ENCODE data around the gene ARHGAP28. TPM values are rescaled to one million over a fixed set of nuclear protein-coding genes. Genes with fewer than 3 reads are reported as not detected.

The ARHGAP28 gene
- total and polyA plus RNA-seq, 7 donors = 0.65 to 8.8 (median 3.0) TPM

DNA sequence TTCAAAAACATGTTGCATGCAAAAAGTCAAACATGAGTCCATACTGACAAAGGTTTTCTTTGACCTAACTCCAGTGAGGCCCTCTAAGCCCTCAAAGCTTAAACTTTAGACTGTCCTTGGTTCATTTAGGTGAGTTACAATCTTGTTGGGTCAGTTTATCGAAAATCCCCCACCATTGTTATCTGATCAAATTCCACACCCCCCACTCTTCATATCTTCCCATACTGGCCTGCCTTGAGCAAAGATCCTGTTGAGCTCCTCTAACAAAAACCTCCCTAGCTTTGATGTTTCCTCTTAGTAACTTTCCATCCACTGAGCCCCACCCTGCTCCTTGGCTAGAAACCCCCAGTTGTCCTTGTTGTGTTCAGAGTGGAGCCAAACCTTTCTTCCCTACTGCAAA, 193.7 kb downstream of the ARHGAP28 start:
- H3K4me1 ChIP-seq = no peaks in the 10 kb centered on the region
- H3K4me3 ChIP-seq = no peak overlapping the region
- TF ChIP-seq, protein P1, sequence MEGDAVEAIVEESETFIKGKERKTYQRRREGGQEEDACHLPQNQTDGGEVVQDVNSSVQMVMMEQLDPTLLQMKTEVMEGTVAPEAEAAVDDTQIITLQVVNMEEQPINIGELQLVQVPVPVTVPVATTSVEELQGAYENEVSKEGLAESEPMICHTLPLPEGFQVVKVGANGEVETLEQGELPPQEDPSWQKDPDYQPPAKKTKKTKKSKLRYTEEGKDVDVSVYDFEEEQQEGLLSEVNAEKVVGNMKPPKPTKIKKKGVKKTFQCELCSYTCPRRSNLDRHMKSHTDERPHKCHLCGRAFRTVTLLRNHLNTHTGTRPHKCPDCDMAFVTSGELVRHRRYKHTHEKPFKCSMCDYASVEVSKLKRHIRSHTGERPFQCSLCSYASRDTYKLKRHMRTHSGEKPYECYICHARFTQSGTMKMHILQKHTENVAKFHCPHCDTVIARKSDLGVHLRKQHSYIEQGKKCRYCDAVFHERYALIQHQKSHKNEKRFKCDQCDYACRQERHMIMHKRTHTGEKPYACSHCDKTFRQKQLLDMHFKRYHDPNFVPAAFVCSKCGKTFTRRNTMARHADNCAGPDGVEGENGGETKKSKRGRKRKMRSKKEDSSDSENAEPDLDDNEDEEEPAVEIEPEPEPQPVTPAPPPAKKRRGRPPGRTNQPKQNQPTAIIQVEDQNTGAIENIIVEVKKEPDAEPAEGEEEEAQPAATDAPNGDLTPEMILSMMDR (IDR thresholded peaks at IDR 0.05) = no peak
- intact Hi-C loops (cut with DNase I) = no loop called here
- no peak overlapping the region for H3K27ac ChIP-seq
- H3K36me3 ChIP-seq (ENCODE audit: insufficient read depth in 1 of 2, low read depth in 1 of 2) = no peaks in the 10 kb centered on the region
- WGBS, 3 donors = 94 to 100% (median 100%) methylated on average over 1 of the region's 1 CpG
- H3K9me3 ChIP-seq = no peaks in the 10 kb centered on the region
- ATAC-seq = no peak
- DNase-seq = no peak
- no peaks in the 10 kb centered on the region for H3K27me3 ChIP-seq (ENCODE audit: insufficient read depth in 3 of 3, low read length in 2 of 3)

DNA sequence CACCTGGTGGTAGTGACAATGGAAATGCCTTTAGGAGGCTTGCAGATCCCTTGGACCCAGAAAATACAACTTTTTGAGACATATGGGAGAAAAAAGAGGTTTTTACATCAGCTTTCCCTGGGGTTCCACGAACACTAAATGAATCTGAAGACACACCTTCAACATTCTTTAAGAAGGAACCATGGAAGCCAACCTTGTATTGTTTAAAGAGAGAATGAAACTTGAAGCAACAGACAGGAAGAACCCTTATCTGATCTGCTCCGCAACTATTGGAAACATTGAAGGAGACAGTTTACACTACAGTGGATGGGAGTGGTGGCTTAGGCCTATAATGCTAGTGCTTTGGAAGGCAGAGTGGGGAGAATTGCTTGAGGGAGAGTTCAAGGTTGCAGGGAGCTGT, 197.6 kb downstream of the ARHGAP28 start:
- Histone ChIP-seq H3K27me3 (ENCODE audit: insufficient read depth in 3 of 3, low read length in 2 of 3) (no peaks in the 10 kb centered on the region), H3K27ac (no peak overlapping the region), H3K9me3 (no peaks in the 10 kb centered on the region), H3K4me1 (no peaks in the 10 kb centered on the region), H3K36me3 (ENCODE audit: insufficient read depth in 1 of 2, low read depth in 1 of 2) (no peaks in the 10 kb centered on the region), H3K4me3 (no peak overlapping the region)
- intact Hi-C loops (cut with DNase I) = no loop called here
- 85 to 89% (median 87%) methylated on average over 2 of the region's 2 CpGs for WGBS, 3 donors
- no peak for DNase-seq
- TF ChIP-seq, protein P1 (IDR thresholded peaks at IDR 0.05) = no peak
- ATAC-seq = no peak

DNA sequence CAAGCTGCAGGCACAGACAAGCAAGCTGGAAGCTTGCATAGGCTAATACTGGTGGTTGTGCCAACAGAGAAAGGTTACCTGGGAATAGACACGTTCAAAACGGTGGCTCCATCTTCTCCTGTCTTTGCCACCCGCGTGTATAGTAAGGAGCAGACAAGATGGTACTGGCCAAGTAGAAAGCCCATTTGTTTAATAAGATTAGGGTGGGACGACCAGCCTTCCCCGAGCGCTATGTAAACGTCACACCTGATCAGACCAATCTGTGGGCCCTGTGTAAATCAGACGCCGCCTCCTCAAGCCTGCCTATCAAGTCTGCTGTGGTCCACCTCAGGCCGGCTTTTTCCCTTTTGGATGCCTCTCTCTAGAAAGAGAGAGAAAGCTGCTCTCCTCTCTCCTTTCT, 198.8 kb downstream of the ARHGAP28 start:
- ATAC-seq = no peak

DNA sequence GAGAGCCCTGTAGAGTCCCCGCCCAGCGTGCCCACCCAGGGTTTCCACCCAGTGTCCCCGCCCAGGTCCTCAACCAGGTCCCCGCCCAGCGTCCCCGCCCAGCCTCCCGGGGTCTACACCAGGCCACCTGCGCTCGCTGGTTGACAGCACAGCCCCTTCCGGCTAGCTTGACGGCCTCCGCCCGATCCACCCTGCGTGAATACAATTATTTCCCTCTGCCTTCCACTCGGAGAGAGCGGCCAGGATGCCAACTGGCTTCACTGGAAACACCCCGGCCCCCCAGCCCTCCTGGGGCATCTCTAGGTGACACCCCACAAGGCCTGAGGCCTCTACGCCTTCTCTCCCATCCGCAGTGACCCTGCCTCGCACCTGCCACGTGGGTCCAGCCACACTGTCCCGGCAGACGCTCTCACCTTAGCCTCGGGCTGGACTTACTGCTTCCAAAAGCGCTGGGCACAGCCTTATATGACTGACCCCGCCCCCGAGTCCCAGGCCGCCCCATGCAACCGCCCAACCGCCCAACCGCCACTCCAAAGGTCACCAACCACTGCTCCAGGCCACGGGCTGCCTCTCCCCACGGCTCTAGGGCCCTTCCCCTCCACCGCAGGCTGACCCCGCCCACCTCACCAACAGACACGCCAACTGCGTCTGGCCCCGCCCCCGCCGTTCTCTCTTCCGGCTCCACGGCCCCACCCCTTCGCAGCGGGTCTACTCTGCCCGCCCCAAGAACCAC, 200.0 kb downstream of the ARHGAP28 start:
- 90 to 93% (median 92%) methylated on average over 40 to 45 of the region's 45 CpGs for WGBS, 3 donors
- Histone ChIP-seq H3K9me3 (no peaks in the 10 kb centered on the region), H3K36me3 (ENCODE audit: insufficient read depth in 1 of 2, low read depth in 1 of 2) (no peaks in the 10 kb centered on the region), H3K27ac (no peak overlapping the region), H3K4me3 (no peak overlapping the region), H3K4me1 (no peaks in the 10 kb centered on the region), H3K27me3 (ENCODE audit: insufficient read depth in 3 of 3, low read length in 2 of 3) (no peaks in the 10 kb centered on the region)
- ATAC-seq = no peak
- intact Hi-C loops (cut with DNase I) = no loop called here
- TF ChIP-seq, protein P1 (IDR thresholded peaks at IDR 0.05) = no peak
- no peak for DNase-seq

More for the DNA sequence above, 198.8 kb downstream of the ARHGAP28 start:
- intact Hi-C loops (cut with DNase I) = no loop called here
- no peak for DNase-seq
- TF ChIP-seq, protein P1 (IDR thresholded peaks at IDR 0.05) = no peak
- no peak overlapping the region for H3K4me3 ChIP-seq
- H3K36me3 ChIP-seq (ENCODE audit: insufficient read depth in 1 of 2, low read depth in 1 of 2) = no peaks in the 10 kb centered on the region
- 83 to 87% (median 84%) methylated on average over 11 of the region's 11 CpGs for WGBS, 3 donors
- no peaks in the 10 kb centered on the region for H3K9me3 ChIP-seq
- H3K4me1 ChIP-seq = no peaks in the 10 kb centered on the region
- H3K27ac ChIP-seq = no peak overlapping the region
- H3K27me3 ChIP-seq (ENCODE audit: insufficient read depth in 3 of 3, low read length in 2 of 3) = no peaks in the 10 kb centered on the region

DNA sequence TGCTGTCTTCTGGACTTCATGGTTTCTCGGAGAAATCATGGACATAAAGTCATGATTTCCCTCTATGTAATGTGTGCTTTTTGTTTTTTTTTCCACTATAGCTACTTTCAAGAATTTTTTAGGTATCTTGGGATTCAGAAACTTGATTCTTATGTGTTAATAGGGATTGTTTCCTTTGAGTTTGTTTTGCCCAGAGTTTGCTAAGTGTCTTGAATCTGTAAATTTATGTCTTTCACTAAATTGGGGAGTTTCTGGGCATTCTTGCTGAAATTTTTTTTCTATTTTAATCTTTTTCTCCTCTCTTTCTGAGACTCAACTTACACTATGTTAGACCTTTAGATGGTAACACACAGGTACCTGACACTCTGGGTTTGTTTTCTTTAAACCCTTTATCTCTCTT, 205.3 kb downstream of the ARHGAP28 start:
- TF ChIP-seq, protein P1 (IDR thresholded peaks at IDR 0.05) = no peak
- DNase-seq (no peak), ATAC-seq (no peak)
- no peaks in the 10 kb centered on the region for H3K36me3 ChIP-seq (ENCODE audit: insufficient read depth in 1 of 2, low read depth in 1 of 2)
- WGBS, 3 donors = 87 to 92% (median 88%) methylated on average over 1 of the region's 1 CpG
- no peaks in the 10 kb centered on the region for H3K9me3 ChIP-seq
- no peaks in the 10 kb centered on the region for H3K4me1 ChIP-seq
- peaks cover 0 to 4% (median 0%) of the 10 kb centered on the region in 3 donors for H3K27me3 ChIP-seq (ENCODE audit: insufficient read depth in 3 of 3, low read length in 2 of 3)
- H3K27ac ChIP-seq = no peak overlapping the region
- no peak overlapping the region for H3K4me3 ChIP-seq
- intact Hi-C loops (cut with DNase I) = no loop called here

Measured in psoas muscle (tissue), 8 donors.